Eye (tissue), 1 donor: ENCODE results near the gene GPS2.
A peak's percentile ranks its signal among the peaks of the same experiment; 100 is the strongest.
"Not testable (repeated sequence)": the region's sequence is repeated elsewhere in the genome, so short reads cannot be mapped to it uniquely, and the experiment has no call there.

ENCODE experiments used
- DNase-seq: peaks from one replicate; pipeline ENCODE4 v3.0.0-alpha.2; 2015

GPS2 gene, protein sequence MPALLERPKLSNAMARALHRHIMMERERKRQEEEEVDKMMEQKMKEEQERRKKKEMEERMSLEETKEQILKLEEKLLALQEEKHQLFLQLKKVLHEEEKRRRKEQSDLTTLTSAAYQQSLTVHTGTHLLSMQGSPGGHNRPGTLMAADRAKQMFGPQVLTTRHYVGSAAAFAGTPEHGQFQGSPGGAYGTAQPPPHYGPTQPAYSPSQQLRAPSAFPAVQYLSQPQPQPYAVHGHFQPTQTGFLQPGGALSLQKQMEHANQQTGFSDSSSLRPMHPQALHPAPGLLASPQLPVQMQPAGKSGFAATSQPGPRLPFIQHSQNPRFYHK

DNA sequence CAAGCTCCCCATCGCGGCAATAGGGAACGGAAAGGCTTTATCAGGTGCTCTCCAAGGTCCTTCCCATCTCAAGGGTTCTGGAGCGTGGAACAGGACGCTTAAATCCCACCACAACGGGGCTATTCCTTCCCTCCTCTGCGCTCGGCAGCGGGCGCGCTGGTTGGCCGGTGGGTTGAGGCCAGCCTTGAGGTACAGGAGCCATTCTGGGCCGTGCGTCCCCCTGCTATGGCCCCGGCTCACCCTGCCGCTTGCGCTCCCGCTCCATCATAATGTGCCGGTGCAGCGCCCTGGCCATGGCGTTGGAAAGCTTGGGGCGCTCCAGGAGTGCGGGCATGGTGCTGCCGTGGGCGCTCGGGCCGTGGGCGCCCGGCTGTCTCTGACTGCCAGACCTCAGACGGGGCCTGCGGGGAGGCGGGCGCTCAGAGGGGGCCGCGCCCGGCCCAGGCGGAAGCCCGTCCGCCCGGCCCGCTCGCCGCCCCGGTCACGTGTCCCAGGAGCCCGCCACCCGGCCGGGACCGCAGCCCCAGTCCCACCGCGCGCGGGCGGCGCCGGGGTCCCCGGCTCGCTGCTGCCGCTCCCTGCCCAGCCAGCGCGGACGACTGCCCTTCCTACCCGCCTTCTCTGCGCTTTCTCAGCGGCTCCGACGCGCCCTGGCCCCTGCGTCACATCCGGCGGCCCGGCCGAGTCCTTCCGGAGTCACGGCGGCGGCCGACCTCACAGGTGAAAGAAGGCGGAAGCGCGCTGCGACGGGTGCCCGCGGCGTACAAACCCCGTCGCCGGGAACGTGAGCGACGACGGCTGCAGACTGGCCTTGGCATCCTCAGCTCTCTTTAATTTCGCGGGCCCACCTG, at the start of gene GPS2:
Gene GPS2, minus strand, starts transcription at position 642 of the 851 bp plus-strand sequence. Its CDS starts 308 bp downstream, at position 334.
- peak; percentile 93 for DNase-seq

DNA sequence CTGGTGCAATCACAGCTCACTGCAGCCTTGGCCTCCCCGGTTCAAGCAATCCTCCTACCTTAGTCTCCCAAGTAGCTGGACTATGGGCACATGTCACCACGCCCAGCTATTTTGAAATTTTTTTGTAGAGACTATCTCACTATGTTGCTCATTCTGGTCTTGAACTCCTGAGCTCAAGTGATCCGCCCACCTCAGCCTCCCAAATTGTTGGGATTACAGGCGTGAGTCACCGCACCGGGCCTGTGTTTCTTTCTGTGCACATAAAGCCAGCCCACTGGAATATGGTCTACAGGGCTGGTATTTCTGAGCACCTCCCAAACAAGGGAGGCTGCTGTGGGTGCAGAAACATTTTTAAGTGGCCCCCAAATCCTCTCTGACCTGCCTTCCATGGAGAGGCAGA, 48.2 kb upstream of the GPS2 start:
- no peak for DNase-seq

DNA sequence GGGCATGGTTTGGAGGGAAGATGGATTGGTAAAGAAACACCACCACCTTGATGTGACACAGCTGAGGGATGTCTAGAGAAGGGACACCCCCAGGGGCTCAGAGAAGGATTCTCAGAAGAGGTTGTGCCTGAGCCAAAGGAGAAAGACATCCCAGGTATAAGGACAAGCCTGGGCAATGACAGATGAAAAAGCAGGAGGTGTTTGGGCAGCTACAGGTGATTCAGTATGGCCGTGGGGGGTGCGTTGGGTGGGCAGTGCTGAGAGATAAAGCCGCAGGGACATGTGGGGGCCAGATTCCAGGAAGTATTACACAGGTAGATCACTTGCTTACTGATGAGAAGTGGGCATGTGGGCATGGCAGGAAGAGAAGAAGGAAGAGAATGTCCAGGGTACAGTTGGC, 46.7 kb upstream of the GPS2 start:
- no peak for DNase-seq

DNA sequence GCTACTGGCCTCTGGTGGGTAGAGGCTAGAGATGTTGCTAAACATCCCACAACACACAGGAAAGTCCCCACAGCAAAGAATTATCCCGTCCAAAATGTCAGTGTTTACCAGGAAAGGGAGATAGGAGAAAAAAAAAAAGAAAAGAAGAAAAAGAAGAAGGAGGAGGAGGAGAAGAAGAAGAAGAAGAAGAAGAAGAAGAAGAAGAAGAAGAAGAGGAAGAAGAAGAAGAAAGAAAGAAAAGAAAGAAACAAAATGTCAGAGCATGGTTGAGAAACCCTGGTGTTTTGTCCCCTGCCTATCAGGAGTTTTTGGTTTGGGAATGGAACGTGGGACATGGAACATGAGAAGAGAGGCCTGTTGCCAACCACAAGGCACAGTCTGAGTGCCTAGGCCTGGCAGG, 42.2 kb upstream of the GPS2 start:
- no peak for DNase-seq

DNA sequence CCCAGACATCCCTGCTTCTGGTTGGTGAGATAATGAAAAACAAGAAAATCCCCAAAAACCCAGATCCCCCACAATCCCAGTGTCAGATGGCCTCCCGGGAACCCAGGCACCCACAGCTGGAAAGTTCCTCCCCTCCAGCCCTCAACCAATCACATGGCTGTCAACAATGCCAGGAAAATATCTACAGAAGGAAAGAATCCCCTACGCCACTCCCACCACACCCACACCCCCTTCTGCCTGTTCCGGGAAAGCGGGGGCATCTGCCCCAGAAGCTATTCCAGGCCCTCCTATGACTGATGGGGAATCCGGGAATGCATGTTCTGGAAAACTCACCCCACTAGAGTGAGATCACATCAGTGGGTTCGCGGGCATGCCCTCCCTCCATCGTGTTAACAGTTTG, 41.6 kb upstream of the GPS2 start:
- no peak for DNase-seq

DNA sequence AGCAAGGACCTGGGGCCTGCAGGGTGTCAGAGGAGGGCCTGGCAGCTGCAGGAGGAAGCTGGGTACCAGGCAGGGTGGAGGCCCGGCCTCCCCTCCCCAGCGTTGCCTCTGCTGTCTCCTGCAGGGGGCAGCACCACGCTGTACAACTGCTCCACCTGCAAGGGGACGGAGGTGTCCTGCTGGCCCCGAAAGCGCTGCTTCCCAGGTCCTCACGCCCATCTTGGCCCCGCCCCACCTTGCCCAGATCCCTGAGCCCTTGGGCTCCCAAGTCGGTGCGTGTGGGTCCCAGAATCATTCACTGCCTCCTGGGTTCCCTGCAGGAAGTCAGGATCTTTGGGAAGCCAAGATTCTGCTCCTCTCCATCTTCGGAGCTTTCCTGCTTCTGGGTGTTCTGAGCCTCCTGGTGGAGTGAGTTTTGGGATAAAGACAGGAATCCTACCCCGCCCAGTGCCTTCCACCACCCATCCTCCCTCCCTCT, 41.0 kb upstream of the GPS2 start:
- peak; percentile 86 for DNase-seq

DNA sequence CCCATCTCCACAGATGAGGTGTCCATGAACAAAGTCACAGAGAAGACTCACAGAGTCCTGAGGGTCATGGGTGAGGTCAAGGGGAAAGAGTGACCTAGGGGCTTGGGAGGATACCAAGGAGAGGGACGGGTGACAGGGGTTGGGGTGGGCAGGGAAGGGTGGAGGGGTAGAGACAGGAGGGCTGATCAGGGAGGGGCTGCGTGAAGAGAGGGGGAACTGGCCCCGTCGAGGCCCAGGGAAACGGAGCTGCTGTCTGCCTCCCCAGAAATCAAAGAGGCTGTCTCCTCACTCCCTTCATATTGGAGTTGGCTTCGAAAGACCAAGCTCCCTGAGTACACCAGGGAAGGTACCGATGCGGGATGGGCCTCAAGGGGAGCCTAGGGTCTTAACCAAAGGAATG, 40.4 kb upstream of the GPS2 start:
- no peak for DNase-seq

DNA sequence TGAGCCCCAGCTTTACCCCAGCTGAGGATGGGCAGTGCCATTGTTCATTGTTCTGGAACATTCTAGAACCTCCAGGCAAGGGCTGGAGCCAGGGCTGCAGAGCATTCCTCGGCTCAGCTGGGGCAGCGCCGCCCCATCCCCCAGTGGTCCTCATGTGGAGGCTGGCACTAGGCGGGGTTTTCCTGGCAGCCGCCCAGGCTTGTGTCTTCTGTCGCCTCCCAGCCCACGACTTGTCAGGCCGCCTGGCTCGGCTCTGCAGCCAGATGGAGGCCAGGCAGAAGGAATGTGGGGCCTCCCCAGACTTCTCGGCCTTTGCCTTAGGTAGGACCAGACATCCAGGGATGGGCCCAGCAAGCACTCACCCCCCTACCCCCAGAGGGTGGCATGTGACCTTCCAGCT, 39.9 kb upstream of the GPS2 start, which contains the start of gene TMEM95:
Gene TMEM95, plus strand, starts transcription at position 104 of the 400 bp plus-strand sequence. Its CDS starts 49 bp downstream, at position 153.
- DNase-seq, result peak; percentile 39

DNA sequence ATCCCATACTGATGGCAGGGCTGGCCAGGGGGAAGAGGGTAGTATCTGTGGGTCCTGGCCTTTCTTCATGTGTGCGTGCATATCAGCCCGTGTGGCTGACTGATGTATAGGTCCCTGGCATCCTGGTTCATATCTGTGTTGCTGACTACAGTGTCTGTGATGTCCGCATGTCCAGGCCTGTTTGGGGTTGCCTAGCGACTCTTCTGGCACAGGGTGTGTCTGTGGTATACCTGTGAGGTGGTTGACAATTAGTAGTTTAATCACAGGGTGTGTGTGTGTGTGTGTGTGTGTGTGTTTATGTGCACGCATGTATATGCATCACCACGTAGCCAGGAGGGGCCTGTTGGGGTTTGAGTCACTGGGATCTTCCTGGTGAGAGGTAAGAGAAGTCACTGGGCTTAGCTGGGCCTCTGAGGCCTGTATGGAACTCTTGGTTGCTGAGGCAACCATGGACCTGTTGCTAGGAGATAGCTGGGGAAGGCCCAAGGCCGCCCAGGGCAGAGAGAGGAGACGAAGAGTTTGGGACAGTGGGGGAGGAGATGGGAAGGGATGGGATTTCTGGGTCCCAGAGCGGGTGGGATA, 39.2 kb upstream of the GPS2 start:
- peak; percentile 55 for DNase-seq

DNA sequence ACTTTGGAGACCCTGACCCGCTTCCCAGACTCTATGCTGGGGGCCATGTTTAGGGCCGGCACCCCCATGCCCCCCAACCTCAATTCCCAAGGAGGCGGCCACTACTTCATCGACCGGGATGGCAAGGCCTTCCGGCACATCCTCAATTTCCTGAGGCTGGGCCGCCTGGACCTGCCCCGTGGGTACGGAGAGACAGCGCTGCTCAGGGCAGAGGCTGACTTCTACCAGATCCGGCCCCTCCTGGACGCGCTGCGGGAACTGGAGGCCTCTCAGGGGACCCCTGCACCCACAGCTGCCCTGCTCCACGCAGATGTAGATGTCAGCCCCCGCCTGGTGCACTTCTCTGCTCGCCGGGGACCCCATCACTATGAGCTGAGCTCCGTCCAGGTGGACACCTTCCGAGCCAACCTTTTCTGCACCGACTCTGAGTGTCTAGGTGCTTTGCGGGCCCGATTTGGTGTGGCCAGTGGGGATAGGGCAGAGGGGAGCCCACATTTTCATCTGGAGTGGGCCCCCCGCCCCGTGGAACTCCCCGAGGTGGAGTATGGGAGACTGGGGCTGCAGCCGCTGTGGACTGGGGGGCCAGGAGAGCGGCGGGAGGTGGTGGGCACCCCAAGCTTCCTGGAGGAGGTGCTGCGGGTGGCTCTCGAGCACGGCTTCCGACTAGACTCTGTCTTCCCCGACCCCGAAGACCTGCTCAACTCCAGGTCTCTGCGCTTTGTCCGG, 37.9 kb upstream of the GPS2 start:
- no peak for DNase-seq

DNA sequence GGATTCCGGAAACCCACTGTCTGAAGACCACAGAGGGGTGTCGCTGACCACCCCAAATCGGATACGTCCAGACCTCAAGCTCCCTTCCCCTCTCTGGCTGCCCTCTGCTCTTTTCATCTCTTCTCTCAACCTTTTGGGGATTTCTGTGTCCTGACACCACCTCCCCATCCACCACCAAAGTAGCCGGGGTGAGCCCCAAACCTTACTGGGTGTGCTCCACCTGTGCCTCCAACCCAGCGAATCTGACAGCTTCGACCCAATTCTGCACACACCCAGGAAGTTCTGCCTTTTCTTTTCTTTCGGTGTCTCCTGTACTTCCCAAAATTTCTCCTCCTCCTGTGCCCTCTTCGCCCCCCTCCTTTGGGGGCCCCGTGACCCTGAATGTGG, 37.3 kb upstream of the GPS2 start:
- DNase-seq, result no peak

DNA sequence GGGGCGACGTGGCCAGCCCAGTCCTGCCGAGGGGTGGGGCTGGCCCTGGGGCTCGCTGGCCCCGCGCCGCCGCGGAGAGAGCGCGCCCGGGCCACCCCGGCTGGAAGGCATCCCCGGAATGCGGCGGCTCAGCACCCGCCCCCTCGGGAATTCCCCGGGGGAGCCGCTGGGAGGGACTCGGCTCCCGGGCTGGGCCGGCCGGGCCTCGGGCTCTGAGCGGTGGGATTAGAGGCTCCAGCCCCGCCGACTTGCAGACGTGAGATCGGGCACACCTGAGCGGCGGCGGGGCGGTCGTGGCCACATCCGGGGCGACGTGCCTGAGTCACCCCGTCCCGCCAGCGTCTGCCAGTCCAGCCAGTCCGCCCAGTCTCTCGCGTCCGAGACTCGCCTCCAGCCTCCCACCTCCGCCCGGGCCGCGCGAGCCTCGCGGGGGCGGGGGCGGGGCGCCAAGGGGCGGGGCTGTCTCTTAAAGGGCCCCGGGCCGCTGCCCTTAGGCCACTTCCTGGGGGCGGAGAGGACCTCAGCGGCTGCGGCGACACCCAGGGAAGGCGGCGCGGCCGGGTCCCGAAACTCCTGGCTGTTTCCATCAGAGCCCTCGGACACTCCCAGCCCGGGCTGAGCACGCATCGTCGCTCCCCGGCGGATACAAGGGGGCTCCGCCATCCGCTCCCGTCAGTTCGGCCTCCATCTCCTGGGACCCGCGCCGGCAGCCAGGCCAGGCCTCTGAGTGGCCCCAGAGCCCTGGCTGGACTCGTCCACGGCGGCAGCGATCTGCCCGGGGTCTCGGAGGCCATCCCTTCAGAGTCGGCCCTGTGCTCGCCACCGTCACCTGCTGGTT, 36.7 kb upstream of the GPS2 start, which contains the start of gene KCTD11:
Gene KCTD11, plus strand, starts transcription at position 498 of the 838 bp plus-strand sequence.
- peak; percentile 94 for DNase-seq

DNA sequence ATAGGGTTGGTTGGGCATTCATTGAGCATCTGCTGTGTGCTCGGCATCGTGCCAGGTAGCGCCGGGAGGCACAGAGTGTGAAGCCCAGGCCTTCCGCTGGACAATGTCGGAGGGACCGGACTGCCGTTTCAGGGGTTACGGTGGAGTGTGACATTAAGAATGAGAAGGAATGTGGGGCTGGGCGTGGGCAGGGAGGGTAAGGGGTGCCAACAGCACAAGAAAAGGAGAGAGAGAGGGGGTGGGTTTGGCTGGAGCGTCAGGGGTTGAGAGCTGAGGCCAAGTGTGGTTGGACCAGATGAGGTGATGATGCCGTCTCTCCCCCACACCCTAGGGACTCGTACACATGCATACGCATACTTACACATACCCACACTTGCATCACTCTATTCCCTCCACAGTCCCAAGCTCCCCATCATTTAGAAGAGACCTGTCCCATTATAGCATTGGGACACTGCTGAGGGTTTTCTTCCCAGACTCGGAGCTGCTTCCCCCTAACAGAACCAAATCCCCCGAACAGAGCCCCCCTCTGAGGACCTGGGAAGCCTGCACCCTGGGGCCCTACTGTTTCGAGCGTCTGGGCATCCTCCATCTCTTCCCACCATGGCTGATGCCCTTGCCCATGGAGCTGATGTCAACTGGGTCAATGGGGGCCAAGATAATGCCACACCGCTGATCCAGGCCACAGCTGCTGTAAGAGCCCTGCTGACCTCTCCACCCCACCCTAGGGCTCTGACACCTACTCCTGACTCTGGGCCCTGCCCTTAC, 33.5 kb upstream of the GPS2 start:
- DNase-seq, result no peak

DNA sequence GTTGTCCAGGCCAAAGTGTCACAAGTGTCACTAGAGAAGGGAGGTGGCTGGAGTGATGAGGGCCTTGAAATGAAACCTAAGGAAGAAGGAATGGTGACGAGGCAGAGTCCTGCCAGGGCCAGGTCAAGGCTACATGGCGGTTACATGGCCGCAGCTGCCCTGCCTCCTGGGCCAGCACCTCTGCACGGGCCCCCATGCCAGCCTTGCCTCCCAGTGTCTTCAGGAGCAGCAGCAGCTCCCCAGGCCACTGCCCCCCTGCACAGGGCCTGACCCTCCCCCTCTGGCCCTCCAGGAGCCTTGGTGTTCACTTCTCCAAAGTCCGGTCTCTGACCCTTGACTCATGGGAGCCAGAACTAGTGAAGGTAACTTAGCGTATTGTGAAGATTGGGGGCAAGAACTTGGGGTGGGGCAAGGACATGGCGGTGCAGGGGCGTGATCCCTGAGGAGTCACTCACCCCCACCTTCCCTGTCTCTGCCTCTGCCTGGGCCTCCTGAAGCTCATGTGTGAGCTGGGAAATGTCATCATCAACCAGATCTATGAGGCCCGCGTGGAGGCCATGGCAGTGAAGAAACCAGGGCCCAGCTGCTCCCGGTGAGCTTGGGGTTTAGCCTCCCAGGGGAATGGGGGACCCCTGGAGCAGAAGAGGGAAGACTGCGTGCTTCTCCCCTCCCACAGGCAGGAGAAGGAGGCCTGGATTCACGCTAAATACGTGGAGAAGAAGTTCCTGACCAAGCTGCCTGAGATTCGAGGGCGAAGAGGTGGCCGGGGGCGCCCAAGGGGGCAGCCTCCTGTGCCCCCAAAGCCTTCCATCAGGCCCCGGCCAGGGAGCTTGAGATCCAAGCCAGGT, 32.7 kb upstream of the GPS2 start:
- no peak for DNase-seq

DNA sequence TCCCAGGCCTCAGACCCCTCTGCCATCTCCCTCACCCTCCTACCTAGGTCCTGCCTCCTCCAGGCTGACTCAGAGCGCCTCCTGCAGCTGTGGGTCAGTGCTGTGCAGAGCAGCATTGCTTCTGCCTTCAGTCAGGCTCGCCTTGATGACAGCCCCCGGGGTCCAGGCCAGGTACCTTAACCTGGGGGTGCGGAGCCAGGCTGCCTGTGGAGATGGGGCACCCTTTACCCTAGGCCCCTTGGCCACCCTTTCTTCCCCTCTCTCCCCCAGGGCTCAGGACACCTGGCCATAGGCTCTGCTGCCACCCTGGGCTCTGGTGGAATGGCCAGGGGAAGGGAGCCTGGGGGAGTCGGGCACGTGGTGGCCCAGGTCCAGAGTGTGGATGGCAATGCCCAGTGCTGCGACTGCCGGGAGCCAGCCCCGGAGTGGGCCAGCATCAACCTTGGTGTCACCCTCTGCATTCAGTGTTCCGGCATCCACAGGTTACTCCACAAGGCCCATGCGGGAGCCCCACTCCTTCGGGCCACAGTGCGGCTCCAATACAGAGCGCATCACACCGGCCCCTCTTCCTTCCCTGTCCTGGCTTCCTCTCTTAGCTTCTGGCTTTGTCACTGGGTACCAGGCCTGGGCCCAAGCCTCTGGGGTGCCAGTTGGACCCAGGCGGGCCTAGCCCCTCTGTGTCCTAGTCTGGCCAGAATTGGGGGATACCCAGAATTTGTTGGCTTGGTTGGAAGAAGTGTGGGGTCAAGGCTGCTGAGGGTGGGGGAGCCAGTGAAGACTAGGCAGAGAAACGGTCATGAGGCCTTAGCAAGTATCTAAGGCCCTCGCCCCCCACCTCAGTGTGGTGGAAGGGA, 31.8 kb upstream of the GPS2 start:
- DNase-seq, result no peak

DNA sequence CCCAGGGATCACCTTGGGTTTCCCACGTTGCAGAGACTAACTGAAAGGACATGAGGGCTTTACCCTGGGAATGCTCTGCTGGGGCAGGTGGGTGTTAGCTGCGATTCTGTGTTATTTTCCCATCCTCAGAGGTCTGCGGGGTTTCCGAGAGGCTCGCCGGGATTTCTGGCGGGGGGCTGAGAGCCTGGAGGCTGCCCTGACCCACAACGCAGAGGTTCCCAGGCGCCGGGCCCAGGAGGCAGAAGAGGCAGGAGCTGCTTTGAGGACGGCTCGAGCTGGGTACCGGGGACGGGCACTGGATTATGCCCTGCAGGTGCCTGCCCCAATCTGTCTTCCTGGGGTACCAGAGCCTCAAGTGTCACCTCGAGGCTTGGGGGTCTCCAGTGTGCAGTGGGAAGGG, 28.1 kb upstream of the GPS2 start:
- DNase-seq, result no peak

DNA sequence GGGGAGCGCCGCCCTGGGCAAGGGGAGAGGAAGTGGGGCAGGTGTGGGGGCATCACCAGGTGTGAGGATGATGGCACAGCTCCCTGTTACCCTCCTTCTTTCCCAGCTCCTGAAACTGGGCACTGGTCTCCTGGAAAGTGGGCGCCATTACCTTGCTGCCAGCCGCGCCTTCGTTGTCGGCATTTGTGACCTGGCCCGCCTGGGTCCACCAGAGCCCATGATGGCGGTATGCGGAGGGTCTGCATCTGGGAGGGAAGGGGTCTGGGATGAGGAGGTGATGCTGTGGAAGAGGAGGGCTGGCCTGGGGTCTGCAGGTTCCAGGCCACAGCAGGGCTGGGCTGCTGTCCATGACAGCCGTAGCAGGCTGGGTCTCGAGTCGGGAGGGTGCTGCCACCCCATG, 26.7 kb upstream of the GPS2 start:
- DNase-seq, result no peak

DNA sequence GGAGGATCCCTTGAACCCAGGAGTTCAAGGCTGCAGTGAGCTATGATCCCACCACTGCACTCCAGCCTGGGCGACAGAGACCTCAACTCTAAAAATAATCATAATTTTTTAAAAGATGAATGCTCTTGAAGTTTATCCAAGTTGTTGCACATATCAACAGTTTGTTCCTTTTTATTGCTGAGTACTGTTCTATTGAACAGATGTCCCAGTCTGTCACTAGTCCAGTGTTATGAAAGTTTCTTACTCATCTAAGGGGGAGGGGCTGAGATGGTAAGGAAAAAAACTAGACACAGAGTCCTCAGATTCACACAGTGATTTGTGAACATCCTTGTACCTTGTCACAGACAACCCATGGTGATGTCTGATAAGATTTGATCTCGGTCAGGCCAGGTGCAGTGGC, 25.0 kb upstream of the GPS2 start:
- no peak for DNase-seq

DNA sequence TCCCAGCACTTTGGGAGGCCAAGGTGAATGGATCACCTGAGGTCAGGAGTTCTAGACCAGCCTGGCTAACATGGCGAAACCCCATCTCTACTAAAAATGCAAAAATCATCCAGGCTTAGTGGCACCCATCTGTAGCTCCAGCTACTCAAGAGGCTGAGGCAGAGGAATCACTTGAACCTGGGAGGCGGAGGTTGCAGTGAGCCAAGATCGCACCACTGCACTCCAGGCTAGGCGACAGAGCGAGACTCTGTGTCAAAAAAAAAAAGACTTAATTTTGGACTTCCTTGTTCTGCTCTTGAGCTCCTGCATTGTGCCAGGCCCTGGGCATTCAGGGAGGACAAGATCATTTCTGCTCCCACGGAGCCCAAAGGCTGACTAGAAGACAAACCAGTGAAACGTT, 22.4 kb upstream of the GPS2 start:
- DNase-seq, result not testable (repeated sequence)
